ENCODE data around the gene FBXO10. TPM values are rescaled to one million over a fixed set of nuclear protein-coding genes. Genes with fewer than 3 reads are reported as not detected.

Gene FBXO10
- total RNA-seq, 1 donor = 16.4 TPM

DNA sequence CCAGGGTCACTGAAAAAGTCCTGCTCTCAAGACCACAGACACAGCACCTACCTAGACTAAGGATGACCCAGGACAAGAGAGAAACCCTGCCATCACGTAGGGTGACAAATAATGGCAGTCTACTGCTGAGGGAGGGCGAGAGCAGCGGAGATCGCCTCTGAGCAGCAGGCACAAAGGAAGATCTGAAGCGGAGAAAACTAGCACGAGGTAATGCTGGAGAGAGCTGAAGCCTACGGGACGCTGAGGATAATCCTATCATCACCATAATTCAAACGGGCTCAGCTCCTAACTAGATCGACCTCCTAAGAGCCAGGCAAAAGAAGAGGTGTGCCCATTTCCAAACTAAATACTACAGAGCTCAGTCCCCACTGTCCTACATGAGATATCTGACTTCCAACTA, 41.3 kb downstream of the FBXO10 start:
- no peak for DNase-seq (ENCODE audit: low read depth)
- TF ChIP-seq, protein P1, sequence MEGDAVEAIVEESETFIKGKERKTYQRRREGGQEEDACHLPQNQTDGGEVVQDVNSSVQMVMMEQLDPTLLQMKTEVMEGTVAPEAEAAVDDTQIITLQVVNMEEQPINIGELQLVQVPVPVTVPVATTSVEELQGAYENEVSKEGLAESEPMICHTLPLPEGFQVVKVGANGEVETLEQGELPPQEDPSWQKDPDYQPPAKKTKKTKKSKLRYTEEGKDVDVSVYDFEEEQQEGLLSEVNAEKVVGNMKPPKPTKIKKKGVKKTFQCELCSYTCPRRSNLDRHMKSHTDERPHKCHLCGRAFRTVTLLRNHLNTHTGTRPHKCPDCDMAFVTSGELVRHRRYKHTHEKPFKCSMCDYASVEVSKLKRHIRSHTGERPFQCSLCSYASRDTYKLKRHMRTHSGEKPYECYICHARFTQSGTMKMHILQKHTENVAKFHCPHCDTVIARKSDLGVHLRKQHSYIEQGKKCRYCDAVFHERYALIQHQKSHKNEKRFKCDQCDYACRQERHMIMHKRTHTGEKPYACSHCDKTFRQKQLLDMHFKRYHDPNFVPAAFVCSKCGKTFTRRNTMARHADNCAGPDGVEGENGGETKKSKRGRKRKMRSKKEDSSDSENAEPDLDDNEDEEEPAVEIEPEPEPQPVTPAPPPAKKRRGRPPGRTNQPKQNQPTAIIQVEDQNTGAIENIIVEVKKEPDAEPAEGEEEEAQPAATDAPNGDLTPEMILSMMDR (IDR thresholded peaks at IDR 0.05; ENCODE audit: insufficient read depth, low read depth, low read length) = no peak
- no peak overlapping the region for H3K4me3 ChIP-seq (ENCODE audit: low read depth, low read length)

DNA sequence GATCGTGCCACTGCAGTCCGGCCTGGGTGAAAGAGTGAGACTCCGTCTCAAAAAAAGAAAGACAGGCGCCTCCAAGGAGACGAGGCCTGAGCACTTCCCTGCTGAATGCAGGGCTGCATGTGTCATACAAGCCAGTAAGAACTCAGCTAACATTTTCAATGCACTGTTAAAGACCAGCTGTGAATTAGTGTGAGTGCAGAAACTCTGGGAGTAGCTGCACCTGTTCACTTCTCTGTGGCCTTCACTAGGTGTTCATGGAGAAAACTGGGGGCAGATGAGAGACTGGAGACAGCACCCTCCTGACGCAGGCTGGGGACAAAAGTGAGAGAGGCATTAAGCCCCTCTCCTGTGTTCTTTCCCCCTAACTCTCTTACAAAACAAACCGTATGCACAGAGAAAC, 41.8 kb downstream of the FBXO10 start:
- H3K4me3 ChIP-seq (ENCODE audit: low read depth, low read length) = no peak overlapping the region
- TF ChIP-seq, protein P1 (IDR thresholded peaks at IDR 0.05; ENCODE audit: insufficient read depth, low read depth, low read length) = no peak
- DNase-seq (ENCODE audit: low read depth) = no peak

DNA sequence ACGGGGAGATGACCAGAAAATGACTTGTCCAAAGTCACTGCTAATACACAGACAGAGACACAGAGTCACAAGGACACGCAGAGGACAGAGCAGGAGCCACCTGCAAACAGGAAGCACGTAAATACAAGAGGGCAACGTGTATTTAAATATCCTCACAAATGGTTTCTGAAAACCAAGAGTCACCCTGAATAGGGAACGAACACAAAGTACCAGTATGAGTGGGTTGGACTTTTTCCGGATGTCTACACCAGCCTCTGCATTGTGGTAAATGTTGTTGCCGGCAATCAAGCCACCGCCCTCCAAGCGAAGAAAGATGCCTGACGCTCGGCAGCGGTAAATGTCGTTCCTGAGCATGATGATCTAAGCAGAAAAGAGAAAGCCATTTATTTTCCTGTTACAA, 44.5 kb downstream of the FBXO10 start:
- TF ChIP-seq, protein P1 (IDR thresholded peaks at IDR 0.05; ENCODE audit: insufficient read depth, low read depth, low read length) = no peak
- no peak for DNase-seq (ENCODE audit: low read depth)

DNA sequence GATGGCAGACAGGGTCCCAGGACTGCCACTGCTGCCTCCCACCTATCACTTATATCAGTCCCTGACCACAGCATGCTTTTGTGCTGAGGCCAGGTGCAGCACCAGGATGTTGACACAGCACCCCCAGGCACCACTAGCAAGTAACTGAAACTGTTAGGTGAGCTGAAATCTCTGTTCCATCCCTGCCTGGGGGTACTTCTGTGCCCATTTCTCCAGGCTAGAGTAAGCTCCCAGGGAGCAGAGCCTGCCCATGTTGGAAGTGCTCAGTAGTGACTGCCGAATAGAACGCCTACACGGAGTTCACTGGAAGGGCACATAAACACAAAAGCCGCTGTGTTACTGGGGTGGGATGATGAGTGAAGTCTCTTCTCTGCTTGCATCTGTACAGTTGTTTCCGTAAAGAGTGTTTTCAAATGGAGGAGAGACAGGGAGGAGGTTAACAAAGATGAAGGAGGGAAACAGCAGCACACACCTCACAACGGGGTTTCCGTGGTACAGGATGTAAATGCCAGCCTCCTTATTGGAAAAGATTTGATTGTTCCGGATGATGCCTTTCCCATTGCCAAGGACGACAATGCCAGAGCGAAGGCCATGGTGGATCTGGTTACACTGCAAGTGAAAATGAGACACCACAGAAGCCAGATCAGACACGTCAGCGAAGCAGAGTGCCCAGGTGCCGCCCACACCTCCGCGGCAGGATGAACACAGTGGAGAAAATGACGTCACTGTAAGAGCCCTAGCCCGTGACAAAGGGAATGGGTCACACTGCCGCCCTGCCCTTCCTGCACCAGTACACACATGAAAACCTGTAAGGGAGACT, 47.3 kb downstream of the FBXO10 start:
- no peak for DNase-seq (ENCODE audit: low read depth)
- H3K4me3 ChIP-seq (ENCODE audit: low read depth, low read length) = no peak overlapping the region
- TF ChIP-seq, protein P1 (IDR thresholded peaks at IDR 0.05; ENCODE audit: insufficient read depth, low read depth, low read length) = no peak

More for the DNA sequence above, 44.5 kb downstream of the FBXO10 start:
- no peak overlapping the region for H3K4me3 ChIP-seq (ENCODE audit: low read depth, low read length)

DNA sequence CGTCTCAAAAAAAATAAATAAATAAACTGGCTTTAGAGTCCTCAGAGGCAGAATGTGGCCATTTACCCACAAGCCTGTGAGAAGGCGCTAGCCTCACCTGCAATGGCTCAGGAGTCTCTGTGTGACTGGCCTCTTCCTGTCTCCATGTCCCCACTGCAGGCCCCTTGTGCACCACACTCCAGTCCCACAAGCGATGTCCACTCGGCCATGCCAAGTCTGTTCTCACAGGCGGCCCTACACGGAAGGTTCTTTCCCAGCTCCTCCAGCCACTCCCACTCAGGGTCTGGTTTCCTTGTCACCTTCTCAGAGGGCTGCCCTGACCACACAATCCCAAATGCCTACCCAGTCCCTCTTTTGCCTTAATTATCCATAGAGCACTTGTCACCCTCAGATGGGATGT, 52.3 kb downstream of the FBXO10 start:
- H3K4me3 ChIP-seq (ENCODE audit: low read depth, low read length) = no peak overlapping the region
- DNase-seq (ENCODE audit: low read depth) = no peak
- TF ChIP-seq, protein P1 (IDR thresholded peaks at IDR 0.05; ENCODE audit: insufficient read depth, low read depth, low read length) = no peak

DNA sequence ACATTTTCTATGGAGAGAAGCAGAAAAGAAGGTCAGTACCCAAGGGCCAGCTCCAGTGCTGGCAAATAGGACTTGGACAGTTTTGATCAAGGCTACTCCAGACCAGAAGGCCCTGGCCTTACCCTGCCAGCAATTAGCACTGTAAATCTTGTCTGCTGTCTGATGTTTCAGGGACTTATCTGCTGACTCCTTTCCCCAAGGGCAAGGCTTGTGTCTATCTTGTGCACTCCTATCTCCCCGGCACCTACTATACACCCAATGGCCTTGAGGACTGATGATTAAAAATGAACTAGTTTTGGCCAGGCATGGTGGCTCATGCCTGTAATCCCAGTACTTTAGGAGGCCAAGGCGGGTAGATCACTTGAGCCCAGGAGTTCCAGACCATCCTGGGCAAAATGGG, 53.2 kb downstream of the FBXO10 start:
- H3K4me3 ChIP-seq (ENCODE audit: low read depth, low read length) = no peak overlapping the region
- DNase-seq (ENCODE audit: low read depth) = no peak
- TF ChIP-seq, protein P1 (IDR thresholded peaks at IDR 0.05; ENCODE audit: insufficient read depth, low read depth, low read length) = no peak

DNA sequence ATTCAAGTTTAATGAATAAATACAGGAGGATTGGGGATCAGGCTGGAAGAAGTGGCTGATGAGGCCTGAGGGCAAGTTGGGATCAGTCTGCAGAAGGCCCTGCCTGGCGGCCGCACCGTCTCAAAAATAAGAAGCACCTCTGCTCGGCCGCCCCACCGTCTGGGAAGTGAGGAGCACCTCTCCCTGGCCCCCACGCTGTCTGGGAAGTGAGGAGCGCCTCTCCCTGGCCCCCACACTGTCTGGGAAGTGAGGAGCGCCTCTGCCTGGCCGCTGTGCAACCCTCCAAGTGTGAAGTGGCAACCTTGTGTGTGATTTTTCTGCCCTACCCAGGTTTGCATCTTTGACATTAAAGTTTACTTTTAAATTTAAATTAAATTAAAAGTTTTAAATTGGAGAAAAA, 55.1 kb downstream of the FBXO10 start:
- TF ChIP-seq, protein P1 (IDR thresholded peaks at IDR 0.05; ENCODE audit: insufficient read depth, low read depth, low read length) = no peak
- no peak for DNase-seq (ENCODE audit: low read depth)
- no peak overlapping the region for H3K4me3 ChIP-seq (ENCODE audit: low read depth, low read length)
